ENCODE results near the gene DEGS2.
"Not testable (repeated sequence)": the region's sequence is repeated elsewhere in the genome, so short reads cannot be mapped to it uniquely, and the experiment has no call there.

DEGS2 gene

DNA sequence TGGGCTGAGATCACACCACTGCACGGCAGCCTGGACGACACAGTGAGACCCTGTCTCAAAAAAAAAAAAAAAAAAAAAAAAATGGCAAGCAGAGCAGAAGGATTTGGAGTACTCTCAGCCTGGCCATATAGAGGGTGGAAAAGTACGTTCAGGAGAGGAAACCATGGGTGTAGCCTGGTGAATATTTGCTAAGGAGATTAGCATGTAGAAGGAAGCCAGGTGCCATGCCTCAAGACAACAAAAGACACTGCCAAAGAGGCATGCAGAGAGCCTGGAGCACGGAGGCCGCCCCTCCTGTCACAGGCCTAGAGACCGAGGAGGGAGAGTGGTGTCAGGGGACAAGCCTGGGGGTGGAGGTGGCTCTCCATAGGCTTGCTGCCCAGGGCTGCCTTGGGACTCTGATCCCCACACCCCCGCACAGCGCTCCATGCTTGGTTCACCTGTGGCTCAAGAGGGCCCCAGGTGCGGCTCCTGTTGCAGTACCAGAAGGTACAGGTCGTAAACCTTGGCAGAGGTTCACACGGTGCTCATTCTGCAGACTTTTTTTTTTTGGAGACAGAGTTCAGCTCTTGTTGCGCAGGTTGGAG, 27.9 kb upstream of the DEGS2 start:
- no peak for DNase-seq
- intact Hi-C loops (cut with DNase I) = no loop called here

DNA sequence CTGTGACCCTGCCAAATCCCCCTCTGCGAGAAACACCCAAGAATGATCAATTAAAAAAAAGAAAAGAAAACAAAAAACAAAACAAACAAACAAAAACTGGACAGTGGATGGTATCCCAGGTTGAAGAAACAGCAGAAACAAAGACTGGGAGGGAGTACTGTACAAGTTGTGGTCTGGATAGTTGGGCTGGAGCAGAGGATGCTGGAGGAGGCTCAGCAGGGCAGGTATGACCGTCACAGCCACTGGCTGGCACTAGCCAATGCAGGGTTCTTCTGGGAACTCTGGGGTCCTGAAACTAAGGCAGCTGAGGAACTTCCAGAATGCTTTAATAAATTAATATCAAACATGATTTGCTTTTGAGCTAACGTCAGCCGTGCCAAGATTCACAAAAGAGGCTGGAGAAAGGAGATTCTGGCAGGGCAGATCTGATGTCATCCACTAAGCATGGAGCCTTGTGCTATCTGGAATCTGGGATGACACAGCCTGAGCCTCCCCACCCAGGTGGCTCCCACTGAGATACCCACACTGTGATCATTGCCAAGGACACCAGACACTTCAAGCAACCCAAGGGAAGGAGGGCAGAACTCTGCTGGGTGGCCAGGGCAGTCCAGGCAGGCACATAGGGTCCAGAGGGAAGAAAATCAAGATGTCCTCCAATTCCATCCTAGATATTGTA, 22.6 kb upstream of the DEGS2 start:
- intact Hi-C loops (cut with DNase I); DNase-seq: not testable (repeated sequence)

DNA sequence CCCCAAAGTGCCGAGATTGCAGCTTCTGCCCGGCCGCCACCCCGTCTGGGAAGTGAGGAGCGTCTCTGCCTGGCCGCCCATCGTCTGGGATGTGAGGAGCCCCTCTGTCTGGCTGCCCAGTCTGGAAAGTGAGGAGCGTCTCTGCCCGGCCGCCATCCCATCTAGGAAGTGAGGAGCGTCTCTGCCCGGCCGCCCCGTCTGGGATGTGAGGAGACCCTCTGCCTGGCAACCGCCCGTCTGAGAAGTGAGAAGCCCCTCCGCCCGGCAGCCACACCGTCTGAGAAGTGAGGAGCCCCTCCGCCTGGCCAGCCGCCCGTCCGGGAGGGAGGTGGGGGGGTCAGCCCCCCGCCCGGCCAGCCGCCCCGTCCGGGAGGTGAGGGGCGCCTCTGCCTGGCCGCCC, 21.2 kb upstream of the DEGS2 start:
- DNase-seq; intact Hi-C loops (cut with DNase I): not testable (repeated sequence)

DNA sequence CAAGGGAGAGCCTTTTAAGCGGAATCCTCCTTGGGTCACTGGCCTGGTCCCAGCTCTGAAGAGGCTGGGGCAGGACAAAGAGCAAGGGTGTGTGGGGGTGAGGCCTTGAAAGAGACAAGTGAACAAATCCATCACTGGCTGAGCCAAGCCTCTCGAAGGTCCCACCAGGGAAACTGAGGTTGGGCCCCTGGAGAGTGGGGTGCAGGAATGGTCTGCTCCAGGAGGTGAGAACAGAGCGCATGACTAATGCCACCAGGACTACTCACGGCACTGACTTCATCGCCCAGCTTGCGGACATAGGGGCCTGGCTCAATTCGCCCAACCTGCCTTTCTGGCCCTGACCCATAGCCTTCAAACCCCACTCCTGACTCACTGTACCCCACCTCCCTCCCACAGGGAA, 19.2 kb upstream of the DEGS2 start:
- intact Hi-C loops (cut with DNase I) = no loop called here

DNA sequence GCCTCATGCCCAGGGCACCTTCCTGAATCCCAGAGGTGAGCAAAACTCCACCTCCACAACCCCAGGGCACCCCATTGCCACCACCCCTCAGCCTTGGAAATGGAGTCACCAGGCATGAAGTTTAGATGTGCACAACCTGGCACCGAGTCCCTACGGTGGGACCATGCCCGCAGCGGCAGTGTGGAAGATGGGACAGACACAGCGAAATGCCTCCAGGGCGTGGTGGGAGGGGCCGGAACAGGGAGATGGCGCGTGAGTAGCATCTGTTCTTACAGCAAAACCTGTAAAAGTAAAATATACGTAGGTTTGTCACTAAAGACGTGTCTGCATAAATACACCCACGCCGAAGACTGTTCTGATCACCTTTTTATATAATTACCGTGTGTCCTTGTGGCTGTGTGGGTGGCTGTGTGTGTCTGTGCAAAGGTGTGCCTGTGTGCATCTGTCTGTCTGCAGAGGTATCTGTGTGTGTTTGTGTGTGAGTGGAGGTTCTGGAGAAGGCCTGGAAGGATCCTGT, 17.4 kb upstream of the DEGS2 start:
- DNase-seq = peak in 28 of 42 donors; percentile 3 to 66 (median 38)
- intact Hi-C loops (cut with DNase I) = no loop called here

More for the DNA sequence above, 19.2 kb upstream of the DEGS2 start:
- DNase-seq = no peak

DNA sequence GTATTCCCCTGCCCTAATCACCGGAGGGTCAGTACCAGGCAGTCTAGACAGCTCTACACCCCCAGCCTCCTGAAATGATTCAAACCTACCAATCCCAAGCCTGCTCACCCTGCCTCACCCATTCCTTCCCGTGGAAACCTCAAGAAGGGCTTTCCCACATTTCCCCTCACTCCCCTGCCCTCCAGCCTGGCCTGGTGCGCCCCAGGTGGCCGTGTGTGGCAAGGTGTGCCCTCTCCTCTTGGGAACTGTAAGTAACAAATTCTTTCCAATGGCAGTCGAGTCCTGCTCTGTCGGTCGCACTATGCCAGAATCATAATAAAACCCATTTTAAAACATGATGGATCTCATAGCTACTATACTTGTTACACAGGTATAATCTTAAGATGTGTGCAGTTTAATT, 13.9 kb upstream of the DEGS2 start:
- DNase-seq = no peak
- intact Hi-C loops (cut with DNase I) = no loop called here

DNA sequence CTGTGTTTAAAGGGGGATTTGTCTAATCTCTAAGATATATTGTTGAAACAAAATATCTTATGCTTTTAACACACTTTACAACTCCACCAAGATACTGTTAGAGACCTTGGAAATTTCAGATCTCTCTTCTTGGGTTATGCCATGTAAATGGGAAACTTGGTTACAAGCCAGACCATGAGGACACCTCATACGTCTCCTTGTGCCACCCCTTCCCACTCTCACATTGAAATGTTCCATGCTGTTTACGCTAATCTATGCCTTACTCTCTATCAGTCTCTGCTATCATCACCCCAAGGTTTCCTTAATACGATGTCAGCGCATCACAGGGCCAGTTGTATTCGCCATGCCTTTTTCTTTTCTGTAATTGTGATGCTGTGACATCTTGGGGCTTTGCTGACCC, 13.4 kb upstream of the DEGS2 start:
- no peak for DNase-seq
- intact Hi-C loops (cut with DNase I) = no loop called here

DNA sequence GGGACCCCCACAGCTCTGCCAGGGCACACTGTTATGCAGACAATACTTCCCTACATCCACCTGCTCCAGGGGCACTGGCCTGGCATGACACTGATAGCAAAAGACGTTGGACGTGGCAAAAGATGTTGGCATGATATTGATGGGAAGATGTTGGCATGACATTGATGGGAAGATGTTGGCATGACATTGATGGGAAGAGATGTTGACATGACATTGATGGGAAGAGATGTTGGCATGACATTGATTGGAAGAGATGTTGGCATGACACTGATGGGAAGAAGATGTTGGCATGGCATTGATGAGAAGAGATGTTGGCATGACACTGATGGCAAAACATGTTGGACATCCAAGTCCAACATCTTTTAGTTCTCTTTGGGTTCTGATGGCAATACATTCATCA, 11.4 kb upstream of the DEGS2 start:
- DNase-seq = no peak
- intact Hi-C loops (cut with DNase I) = no loop called here

DNA sequence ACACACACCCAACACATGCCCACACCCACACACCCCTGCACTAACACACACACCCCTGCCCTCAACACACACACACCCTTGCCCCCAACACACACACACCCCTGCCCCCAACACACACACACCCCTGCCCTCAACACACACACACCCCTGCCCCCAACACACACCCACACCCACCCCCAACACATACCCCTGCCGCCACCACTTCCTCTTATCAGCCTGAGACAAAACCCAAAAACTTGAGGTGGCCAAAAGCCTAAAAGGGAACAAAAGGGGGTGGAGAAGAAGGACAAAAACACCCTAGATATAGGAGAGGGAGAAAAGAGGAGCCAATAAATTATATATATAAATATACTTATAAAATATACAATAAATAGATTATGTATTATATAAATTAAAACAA, 9.1 kb upstream of the DEGS2 start:
- intact Hi-C loops (cut with DNase I) = no loop called here
- DNase-seq = no peak

DNA sequence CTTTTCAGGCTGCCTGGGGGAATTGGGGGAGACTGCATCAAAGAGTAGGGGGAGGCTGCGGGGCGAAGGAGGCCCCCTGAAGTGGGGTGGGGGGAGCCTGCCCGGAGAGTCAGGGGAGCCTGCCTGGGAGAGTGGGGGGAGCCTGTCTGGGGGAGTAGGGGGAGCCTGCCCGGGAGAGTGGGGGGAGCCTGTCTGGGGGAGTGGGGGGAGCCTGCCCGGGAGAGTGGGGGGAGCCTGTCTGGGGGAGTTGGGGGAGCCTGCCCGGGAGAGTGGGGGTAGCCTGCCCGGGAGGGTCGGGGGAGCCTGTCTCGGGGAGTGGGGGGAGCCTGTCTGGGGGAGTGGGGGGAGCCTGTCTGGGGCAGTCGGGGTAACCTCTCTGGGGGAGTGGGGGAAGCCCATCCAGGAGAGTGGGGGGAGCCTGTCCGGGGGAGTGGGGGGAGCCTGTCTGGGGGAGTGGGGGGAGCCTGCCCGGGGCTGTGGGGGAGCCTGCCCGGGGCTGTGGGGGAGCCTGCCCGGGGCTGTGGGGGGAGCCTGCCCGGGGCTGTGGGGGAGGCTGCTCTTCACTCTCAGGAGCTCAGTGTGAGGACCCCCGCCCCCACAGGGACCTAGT, 6.5 kb upstream of the DEGS2 start:
- no peak for DNase-seq
- intact Hi-C loops (cut with DNase I) = no loop called here

DNA sequence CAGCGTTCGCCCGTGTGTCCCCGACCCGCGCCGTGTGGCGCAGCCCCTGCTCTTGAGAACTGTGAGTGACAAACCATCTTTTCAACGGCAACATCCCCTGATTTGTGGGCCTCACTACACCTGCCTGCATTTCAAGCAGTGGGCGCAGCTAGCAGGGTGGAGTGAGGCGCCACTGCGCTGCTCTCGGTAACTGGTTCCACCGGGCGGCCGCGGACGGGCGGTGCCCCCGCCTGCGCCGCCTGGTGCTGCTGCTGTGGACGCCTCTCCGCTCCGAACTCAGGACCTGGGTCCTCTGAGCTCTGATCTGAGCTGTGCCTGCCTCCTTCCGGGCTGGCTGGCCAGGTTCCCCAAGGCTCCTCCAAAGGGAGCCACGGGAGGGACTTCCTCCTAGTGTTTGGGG, 5.9 kb upstream of the DEGS2 start:
- intact Hi-C loops (cut with DNase I) = no loop called here
- DNase-seq = no peak

DNA sequence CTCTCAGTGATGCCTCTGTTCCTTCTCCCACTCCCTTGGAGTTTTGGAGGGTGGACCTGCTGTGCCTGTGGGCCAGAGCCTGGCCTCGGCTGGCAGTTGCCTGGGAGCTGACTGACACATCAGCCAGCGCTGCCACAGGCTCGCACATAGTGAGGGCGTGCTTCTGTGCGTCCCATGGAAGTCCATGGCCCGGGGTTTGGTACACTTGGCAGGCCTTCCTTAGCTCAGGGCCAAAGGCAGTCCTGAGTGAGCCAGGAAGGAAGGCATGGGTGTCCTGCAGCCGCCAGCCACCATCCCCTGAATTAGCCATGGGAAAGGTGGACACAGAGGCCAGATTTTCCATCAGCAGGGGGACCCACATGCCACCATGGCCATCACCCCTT, 1.1 kb upstream of the DEGS2 start:
- intact Hi-C loops (cut with DNase I) = no loop called here
- DNase-seq = no peak

DNA sequence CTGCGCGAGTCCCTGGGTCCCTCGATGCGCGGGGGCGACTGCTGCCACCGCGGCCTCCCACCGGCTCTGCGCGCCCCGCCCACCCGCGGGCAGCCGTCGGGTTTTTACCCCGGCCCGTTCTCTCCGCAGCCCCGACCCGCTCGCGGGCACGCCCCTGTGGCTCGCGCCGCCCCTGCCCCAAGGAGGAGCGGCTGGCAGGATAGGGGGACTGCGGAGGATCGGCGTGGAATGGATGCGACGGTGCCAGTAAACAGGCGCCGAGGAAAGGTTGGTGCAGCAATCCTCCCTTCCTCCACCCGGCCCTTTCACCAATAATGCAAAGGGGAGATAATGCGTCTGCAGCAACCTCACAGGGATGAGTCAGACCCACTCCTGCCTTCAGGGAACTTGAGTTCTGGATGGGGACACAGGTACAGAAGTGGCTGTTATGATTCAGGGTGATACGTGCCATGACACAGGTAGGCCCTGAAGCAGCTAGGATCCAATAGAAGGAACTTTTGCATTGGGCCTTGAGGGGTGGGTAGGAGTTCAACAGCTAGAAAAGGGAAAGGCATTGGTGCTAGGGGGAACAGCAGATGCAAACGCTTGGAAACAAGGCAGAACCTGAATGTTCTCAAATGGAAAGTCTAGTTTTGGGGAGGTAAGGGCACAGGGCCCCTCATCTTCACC, 554 bp upstream of the DEGS2 start:
- no peak for DNase-seq
- intact Hi-C loops (cut with DNase I) = no loop called here

DNA sequence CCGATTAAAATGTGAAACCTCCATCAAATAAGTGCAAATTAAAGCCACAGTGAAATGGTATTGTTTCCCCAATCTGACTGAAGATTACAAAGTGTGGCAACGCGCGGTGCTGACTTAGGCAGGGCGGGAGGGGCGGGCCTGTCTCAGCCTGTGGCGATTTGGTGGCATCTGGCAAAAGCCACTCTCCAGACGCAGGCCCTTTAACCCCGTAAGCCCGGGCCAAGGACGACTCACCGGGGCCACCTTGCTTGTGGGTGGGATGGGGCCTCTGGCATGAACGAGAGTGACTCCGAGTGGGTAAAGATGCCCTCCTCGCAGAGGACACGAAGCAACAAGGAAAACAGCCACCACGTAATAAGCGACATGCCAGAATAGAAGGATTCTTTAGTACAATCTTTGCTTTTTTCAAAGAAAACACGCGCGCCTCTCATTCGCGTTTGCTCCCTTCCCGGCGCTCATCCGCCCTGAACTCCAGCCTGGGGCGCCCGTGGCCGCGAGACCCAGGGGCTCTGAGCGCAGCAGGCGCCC, 815 bp downstream of the DEGS2 start:
- DNase-seq = no peak
- intact Hi-C loops (cut with DNase I) = no loop called here

DNA sequence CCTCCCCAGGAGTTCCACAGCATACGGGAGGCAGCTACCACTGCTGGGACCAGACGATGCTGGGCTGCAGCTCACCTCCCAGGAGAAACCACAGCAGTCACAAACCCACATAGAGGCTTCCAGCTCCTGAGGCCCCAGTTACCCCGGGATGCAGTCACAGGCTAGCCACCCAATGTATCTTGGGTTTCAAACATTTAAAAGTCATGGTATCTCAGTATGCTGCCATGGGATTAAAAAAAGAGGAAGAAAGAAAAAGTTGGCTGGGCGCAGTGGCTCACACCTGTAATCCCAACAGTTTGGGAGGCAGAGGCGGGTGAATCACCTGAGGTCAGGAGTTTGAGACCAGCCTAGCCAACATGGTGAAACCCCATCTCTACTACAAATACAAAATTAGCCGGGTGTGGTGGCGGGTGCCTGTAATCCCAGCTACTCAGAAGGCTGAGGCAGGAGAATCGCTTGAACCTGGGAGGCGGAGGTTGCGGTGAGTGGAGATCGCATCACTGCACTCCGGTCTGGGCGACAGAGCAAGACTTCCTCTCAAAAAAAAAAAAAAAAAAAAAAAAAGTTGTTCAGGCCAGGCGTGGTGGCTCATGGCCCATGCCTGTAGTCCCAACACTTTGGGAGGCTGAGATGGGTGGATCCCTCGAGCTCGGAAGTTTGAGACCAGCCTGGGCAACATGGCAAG, 1.8 kb downstream of the DEGS2 start:
- DNase-seq; intact Hi-C loops (cut with DNase I): not testable (repeated sequence)

DNA sequence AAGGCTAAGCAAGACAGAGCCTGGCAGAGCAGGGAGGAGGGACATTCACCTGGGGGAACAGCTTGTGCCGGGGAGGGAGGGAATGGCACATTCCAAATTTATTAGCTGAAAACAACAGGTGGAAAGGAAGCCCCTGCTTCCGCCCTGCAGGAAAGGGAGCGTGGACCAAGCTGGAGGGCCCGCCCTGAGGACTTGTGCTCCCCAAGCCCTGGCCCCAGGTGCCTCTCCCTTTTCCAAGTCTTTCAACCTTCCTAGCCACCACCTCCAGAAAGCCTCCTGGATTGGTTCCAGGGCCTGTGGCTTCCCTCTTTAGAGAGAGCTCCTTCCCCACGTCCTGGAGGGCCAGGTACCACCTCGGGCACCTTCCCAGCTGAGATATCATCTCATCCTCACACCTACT, 2.7 kb downstream of the DEGS2 start:
- no peak for DNase-seq
- intact Hi-C loops (cut with DNase I) = no loop called here

DNA sequence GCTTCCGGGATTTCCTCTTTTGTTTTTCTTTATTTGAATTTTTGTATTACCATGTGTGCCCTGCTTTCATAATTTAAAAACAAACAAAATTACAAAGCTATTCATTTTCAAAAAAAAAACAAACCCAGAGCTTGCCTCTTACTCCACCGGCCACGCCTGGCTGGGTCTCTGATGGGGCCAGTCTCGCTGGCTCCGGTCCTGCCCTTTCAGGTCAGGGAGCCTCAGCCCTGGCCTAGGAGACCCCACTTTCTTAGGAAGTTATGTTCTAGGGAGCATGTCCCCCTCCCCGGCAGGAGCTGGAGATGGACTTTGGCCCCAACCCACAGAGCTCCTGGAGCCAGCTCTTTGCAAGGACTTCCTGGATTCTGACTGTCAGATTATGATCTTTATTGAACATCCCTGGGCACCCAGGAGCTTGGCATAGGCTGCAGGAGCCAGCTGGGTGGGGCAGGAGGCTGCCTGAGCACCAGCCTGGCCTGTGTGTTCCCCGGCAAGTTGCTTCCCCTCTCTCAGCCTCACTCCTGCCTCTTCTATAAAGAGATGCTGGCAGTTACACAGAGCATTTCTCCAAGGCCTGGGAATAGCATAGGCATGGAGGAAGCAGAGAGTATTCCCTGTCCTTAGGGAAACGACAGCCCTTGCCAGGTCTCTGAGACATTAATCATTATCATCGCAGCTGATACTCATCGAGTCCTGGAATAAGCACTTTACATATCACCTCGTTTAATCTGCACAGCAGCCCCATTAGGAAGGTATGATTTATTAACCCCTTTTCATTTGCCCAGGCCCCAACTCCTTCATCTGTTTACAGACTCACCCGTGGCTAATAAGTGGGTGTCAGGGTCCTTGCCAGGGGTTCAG, 3.5 kb downstream of the DEGS2 start:
- DNase-seq = no peak
- intact Hi-C loops (cut with DNase I) = no loop called here

DNA sequence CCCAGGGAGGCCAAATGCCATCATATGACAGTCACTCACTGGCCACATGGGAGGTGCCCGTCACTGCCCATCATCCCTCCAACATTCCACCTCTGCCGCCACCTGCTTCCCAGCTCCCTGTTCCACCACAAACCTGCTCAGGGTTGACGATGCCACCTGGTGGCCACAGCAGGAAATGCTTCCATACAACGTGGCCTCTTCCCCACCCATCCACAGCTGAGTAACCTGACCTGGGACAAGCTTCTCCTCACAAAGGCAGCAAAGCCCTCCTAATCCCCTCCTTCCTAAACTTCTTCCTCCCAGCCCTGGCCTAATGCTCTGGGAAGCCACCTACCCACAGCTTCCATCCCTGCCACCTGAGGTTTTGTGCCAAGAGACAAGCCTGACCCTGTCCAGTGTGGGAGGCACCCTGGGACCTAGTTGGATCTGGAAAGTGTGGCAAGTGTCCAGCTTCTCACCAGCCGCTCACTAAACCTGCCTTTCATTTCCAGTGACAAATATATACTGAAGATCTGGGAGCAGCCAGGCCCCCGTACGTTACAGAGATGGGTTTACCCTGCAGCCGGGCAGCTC, 4.3 kb downstream of the DEGS2 start:
- intact Hi-C loops (cut with DNase I) = no loop called here
- DNase-seq = no peak
